WTC11 (cell line): ENCODE measurements around the gene PLA1A. TPM values are rescaled to one million over a fixed set of nuclear protein-coding genes. Genes with fewer than 3 reads are reported as not detected.

Experiments
- ATAC-seq: fragments of 200-7000 bp; cut with Tn5 transposase; 2 replicates; pipeline ENCODE4 v1.10.0; 2021; ENCODE audit warnings: mild to moderate bottlenecking, moderate library complexity
- CTCF ChIA-PET: fragments of 300-600 bp; sonication (Branson Sonifier 250); formaldehyde crosslinking; loops from one replicate; lab custom pipeline; 2021; ENCODE audit warnings: antibody characterized with exemption; lab: Charles Lee
- POLR2A ChIA-PET: fragments of 350-600 bp; sonication (Branson Sonifier 250); formaldehyde crosslinking; loops from one replicate; lab custom pipeline; 2021; ENCODE audit warnings: antibody characterized with exemption; lab: Charles Lee
- DNase-seq: peaks from one replicate; pipeline ENCODE4 v3.0.0; 2021; ENCODE audit warnings: low spot score
- H3K27ac Mint-ChIP-seq: 2 replicates; pipeline ENCODE4 v1.8.0; 2021; ENCODE audit warnings: mixed read lengths
- H3K27me3 Mint-ChIP-seq: 2 replicates; pipeline ENCODE4 v1.8.0; 2021; ENCODE audit warnings: low read depth, mild to moderate bottlenecking, moderate library complexity, mixed read lengths
- H3K36me3 Mint-ChIP-seq: 2 replicates; pipeline ENCODE4 v1.8.0; 2021; ENCODE audit warnings: mixed read lengths
- H3K4me1 Mint-ChIP-seq: 2 replicates; pipeline ENCODE4 v1.8.0; 2022; ENCODE audit warnings: mixed read lengths
- H3K4me3 Mint-ChIP-seq: 2 replicates; pipeline ENCODE4 v1.8.0; 2021; ENCODE audit warnings: mild to moderate bottlenecking, moderate library complexity, mixed read lengths
- H3K9me3 Mint-ChIP-seq: 2 replicates; pipeline ENCODE4 v1.8.0; 2021; ENCODE audit warnings: mixed read lengths
- ATF3 ChIP-seq: sonication (generic); formaldehyde crosslinking; conservative IDR thresholded peaks from 2 replicates; pipeline ENCODE4 v1.8.1; 2022; ENCODE audit warnings: mild to moderate bottlenecking, missing genetic modification reagents
- CREM ChIP-seq: sonication (generic); formaldehyde crosslinking; IDR thresholded peaks from 2 replicates; pipeline ENCODE4 v1.8.1; 2022; ENCODE audit warnings: mild to moderate bottlenecking, missing genetic modification reagents, moderate library complexity
- EMX1 ChIP-seq: fragments of 250-450 bp; sonication (Bioruptor Pico); IDR thresholded peaks from 2 replicates; pipeline ENCODE4 v1.8.0; 2021; ENCODE audit warnings: mild to moderate bottlenecking
- HMGXB4 ChIP-seq: sonication (generic); formaldehyde crosslinking; IDR thresholded peaks from 2 replicates; pipeline ENCODE4 v1.8.1; 2023; ENCODE audit warnings: mild to moderate bottlenecking, moderate library complexity, missing genetic modification reagents
- IRF1 ChIP-seq: sonication (generic); formaldehyde crosslinking; IDR thresholded peaks from 2 replicates; pipeline ENCODE4 v1.8.0; 2023; ENCODE audit warnings: missing genetic modification reagents
- JAZF1 ChIP-seq: fragments of 250-450 bp; sonication (Bioruptor Pico); IDR thresholded peaks from 2 replicates; pipeline ENCODE4 v1.9.0; 2021; ENCODE audit warnings: moderate library complexity, mild to moderate bottlenecking, inconsistent platforms
- MYBL2 ChIP-seq: sonication (generic); formaldehyde crosslinking; IDR thresholded peaks from 2 replicates; pipeline ENCODE4 v1.8.1; 2023; ENCODE audit warnings: mild to moderate bottlenecking, moderate library complexity, missing genetic modification reagents
- PREB ChIP-seq: sonication (generic); formaldehyde crosslinking; IDR thresholded peaks from 2 replicates; pipeline ENCODE4 v1.8.1; 2022; ENCODE audit warnings: mild to moderate bottlenecking, missing genetic modification reagents, moderate library complexity, borderline replicate concordance
- PRRX2 ChIP-seq: fragments of 250-450 bp; sonication (Bioruptor Pico); IDR thresholded peaks from 2 replicates; pipeline ENCODE4 v1.8.0; 2021; ENCODE audit warnings: mild to moderate bottlenecking
- RELA ChIP-seq: sonication (generic); formaldehyde crosslinking; IDR thresholded peaks from 2 replicates; pipeline ENCODE4 v1.8.1; 2022; ENCODE audit warnings: missing genetic modification reagents, mild to moderate bottlenecking, borderline replicate concordance
- RORB ChIP-seq: fragments of 250-450 bp; sonication (Bioruptor Pico); IDR thresholded peaks from 2 replicates; pipeline ENCODE4 v1.9.0; 2021; ENCODE audit warnings: mild to moderate bottlenecking
- SMAD4 ChIP-seq: sonication (generic); formaldehyde crosslinking; IDR thresholded peaks from 2 replicates; pipeline ENCODE4 v1.8.0; 2022; ENCODE audit warnings: mild to moderate bottlenecking, missing genetic modification reagents
- TEAD1 ChIP-seq: sonication (generic); formaldehyde crosslinking; IDR thresholded peaks from 2 replicates; pipeline ENCODE4 v1.8.0; 2022; ENCODE audit warnings: mild to moderate bottlenecking, missing genetic modification reagents
- TEAD4 ChIP-seq: sonication (generic); formaldehyde crosslinking; IDR thresholded peaks from 2 replicates; pipeline ENCODE4 v1.8.0; 2022; ENCODE audit warnings: mild to moderate bottlenecking, missing genetic modification reagents
- USF1 ChIP-seq: sonication (generic); formaldehyde crosslinking; IDR thresholded peaks from 2 replicates; pipeline ENCODE4 v1.8.0; 2022; ENCODE audit warnings: mild to moderate bottlenecking, missing genetic modification reagents
- ZNF423 ChIP-seq: fragments of 250-450 bp; sonication (Bioruptor Pico); IDR thresholded peaks from 2 replicates; pipeline ENCODE4 v2.1.2; 2022; ENCODE audit warnings: mild to moderate bottlenecking, moderate library complexity
- total RNA-seq: library from RNA; stranded (reverse); gene quantifications from 3 replicates; pipeline ENCODE4 v1.2.3, GENCODE V29; 2021

Gene PLA1A
- total RNA-seq, 1 experiment from 2014 or later = not detected

GRCh38 chr3:119580067-119580760 lies 17.5 kb upstream of the PLA1A start (continued):
- TF ChIP-seq PREB (CRISPR knock-in tag) (no peak), USF1 (CRISPR knock-in tag) (no peak), IRF1 (CRISPR knock-in tag) (no peak), TEAD1 (no peak), JAZF1 (no peak), EMX1 (CRISPR knock-in tag) (no peak)

- ChIA-PET CTCF (no interaction called here), POLR2A (no interaction called here)
- Mint-ChIP-seq H3K27me3 (peaks cover 32% of the 10 kb centered on the region), H3K36me3 (no peaks in the 10 kb centered on the region), H3K9me3 (peaks cover 6% of the 10 kb centered on the region; the same call in 1 of the 2 replicates), H3K27ac (no peak overlapping the region), H3K4me1 (peaks cover 13% of the 10 kb centered on the region), H3K4me3 (no peak overlapping the region)
- TF ChIP-seq RORB (CRISPR knock-in tag) = no peak
- TF ChIP-seq SMAD4 (CRISPR knock-in tag) = no peak
- no peak for TF ChIP-seq IRF1 (CRISPR knock-in tag)
- no peak for TF ChIP-seq TEAD4 (CRISPR knock-in tag)
- TF ChIP-seq RELA (CRISPR knock-in tag) = no peak
- TF ChIP-seq HMGXB4 (CRISPR knock-in tag) = no peak
- no peak for TF ChIP-seq ZNF423
- DNase-seq (no peak), ATAC-seq (no peak)
Observed at GRCh38 chr3:119582178-119582577, 15.5 kb upstream of the PLA1A start.

- TF ChIP-seq ZNF423 (no peak), PRRX2 (CRISPR knock-in tag) (no peak), MYBL2 (CRISPR knock-in tag) (no peak), CREM (no peak), ATF3 (CRISPR knock-in tag) (no peak)
- Mint-ChIP-seq H3K9me3 (peaks cover 8% of the 10 kb centered on the region), H3K4me3 (no peak overlapping the region), H3K27ac (no peak overlapping the region), H3K4me1 (peaks cover 19% of the 10 kb centered on the region), H3K27me3 (peaks cover 11% of the 10 kb centered on the region), H3K36me3 (no peaks in the 10 kb centered on the region)
- CTCF ChIA-PET = no interaction called here
- DNase-seq = no peak
- POLR2A ChIA-PET = no interaction called here
- ATAC-seq = no peak
Observed at GRCh38 chr3:119585208-119585607, 12.5 kb upstream of the PLA1A start.
